ENCODE measurements around the gene PKD1. TPM values are rescaled to one million over a fixed set of nuclear protein-coding genes. Genes with fewer than 3 reads are reported as not detected.
"Not testable (repeated sequence)": the region's sequence is repeated elsewhere in the genome, so short reads cannot be mapped to it uniquely, and the experiment has no call there.

PKD1 gene
- total and polyA plus RNA-seq, 2 donors (not counting 1 experiment from before 2014, with no cell fraction given), result 100 to 116 TPM

DNA sequence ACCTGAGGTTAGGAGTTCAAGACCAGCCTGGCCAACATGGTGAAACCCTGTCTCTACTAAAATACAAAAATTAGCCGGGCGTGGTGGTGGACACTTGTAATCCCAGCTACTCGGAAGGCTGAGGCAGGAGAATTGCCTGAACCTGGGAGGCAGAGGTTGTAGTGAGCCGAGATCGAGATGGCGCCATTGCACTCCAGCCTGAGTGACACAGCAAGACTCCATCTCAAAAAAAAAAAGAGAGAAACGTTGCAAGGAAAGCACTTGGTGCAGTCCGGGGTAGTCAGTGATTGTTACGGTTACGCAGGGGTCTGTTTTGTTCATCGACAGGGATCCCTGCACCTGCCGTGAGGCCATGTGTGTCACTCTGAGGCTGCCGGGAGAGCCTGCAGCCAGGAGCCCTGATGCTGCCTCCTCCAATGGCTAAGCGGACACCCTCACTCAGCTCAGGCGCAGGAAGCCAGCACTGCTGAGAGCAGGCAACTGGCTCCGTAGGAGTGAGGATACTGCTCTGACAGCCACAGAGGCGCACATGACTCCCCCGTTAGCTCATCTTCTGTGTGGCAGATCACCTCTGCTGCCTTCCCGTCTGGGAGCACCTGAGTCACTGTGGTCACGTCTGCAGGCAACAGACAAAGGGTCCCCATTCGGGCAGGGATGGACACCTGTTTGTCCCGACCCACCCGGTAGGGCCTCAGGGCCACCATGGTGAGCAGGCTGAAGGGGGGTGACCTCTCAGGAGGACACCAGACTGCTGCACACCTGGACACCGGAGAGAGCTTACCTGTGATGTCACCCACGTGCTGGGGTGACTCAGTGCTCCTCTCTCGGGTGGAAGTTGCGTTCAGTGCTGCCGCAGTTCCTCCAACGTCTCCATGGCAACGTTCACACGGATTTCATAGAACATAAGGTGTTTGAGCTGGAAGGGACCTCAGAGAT lies 7.5 kb upstream of the PKD1 start:
- DNase-seq, result peak; percentile 22
- Histone ChIP-seq H2AFZ (ENCODE audit: insufficient read depth, low read depth, low read length, poor library complexity, severe bottlenecking) (no peak overlapping the region), H3K9me3 (ENCODE audit: control extremely low read depth in 1 of 3, control insufficient read depth in 2 of 3, insufficient read depth in 1 of 3, low read length in 2 of 3) (no peaks in the 10 kb centered on the region), H3K9ac (ENCODE audit: low read length) (no peak overlapping the region), H3K79me2 (ENCODE audit: control insufficient read depth, insufficient read depth, low read length) (no peaks in the 10 kb centered on the region), H3K4me1 (ENCODE audit: control insufficient read depth in 2 of 2, insufficient read depth in 2 of 2, low read length in 2 of 2) (peaks cover 5 to 11% of the 10 kb centered on the region in 2 donors), H3K27me3 (replicated peaks in 1 of 4; ENCODE audit: control extremely low read depth in 1 of 4, control insufficient read depth in 3 of 4, insufficient read depth in 4 of 4, low read length in 3 of 4) (no peaks in the 10 kb centered on the region), H4K20me1 (ENCODE audit: control insufficient read depth, insufficient read depth, low read length, poor library complexity, severe bottlenecking) (no peaks in the 10 kb centered on the region), H3K27ac (ENCODE audit: low read length in 2 of 2) (no peak overlapping the region), H3K36me3 (replicated peaks in 1 of 2; ENCODE audit: control extremely low read depth in 1 of 2, control insufficient read depth in 1 of 2, extremely low read depth in 1 of 2, insufficient read depth in 2 of 2, low read length in 1 of 2) (no peaks in the 10 kb centered on the region), H3K4me3 (ENCODE audit: control extremely low read depth in 1 of 5, extremely low read depth in 1 of 5, insufficient read depth in 1 of 5, low read depth in 2 of 5, low read length in 4 of 5) (no peak overlapping the region), H3K4me2 (replicated peaks; ENCODE audit: low read depth, low read length, poor library complexity, severe bottlenecking) (no peak overlapping the region)
- TF ChIP-seq, protein P1, sequence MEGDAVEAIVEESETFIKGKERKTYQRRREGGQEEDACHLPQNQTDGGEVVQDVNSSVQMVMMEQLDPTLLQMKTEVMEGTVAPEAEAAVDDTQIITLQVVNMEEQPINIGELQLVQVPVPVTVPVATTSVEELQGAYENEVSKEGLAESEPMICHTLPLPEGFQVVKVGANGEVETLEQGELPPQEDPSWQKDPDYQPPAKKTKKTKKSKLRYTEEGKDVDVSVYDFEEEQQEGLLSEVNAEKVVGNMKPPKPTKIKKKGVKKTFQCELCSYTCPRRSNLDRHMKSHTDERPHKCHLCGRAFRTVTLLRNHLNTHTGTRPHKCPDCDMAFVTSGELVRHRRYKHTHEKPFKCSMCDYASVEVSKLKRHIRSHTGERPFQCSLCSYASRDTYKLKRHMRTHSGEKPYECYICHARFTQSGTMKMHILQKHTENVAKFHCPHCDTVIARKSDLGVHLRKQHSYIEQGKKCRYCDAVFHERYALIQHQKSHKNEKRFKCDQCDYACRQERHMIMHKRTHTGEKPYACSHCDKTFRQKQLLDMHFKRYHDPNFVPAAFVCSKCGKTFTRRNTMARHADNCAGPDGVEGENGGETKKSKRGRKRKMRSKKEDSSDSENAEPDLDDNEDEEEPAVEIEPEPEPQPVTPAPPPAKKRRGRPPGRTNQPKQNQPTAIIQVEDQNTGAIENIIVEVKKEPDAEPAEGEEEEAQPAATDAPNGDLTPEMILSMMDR (IDR thresholded peaks at IDR 0.05), result no peak
- TF ChIP-seq EZH2 (IDR thresholded peaks at IDR 0.05; ENCODE audit: borderline replicate concordance, insufficient read depth, low read depth, low read length, poor library complexity, severe bottlenecking), result no peak
- H3K4me1 Mint-ChIP-seq, result peaks cover 7% of the 10 kb centered on the region
- no peaks in the 10 kb centered on the region for H3K9me3 Mint-ChIP-seq (ENCODE audit: insufficient read depth)
- WGBS (ENCODE audit: insufficient coverage), result 84% methylated on average over 31 of the region's 31 CpGs
- POLR2A ChIA-PET, result no interaction called here
- CTCF ChIA-PET, result interaction anchor here (1.1 kb wide), 1 partner anchor 139 kb away, joined by 3 read pairs; no protein-coding TSS in a partner anchor
- intact Hi-C loops (cut with micrococcal nuclease), result loop anchor here (10.0 kb wide), 1 partner anchor 278 kb away; no protein-coding TSS in a partner anchor
- ATAC-seq (ENCODE audit: low read depth), result no peak
- no peak overlapping the region for H3K27ac Mint-ChIP-seq
- no peak overlapping the region for H3K4me3 Mint-ChIP-seq
- H3K27me3 Mint-ChIP-seq, result no peaks in the 10 kb centered on the region

DNA sequence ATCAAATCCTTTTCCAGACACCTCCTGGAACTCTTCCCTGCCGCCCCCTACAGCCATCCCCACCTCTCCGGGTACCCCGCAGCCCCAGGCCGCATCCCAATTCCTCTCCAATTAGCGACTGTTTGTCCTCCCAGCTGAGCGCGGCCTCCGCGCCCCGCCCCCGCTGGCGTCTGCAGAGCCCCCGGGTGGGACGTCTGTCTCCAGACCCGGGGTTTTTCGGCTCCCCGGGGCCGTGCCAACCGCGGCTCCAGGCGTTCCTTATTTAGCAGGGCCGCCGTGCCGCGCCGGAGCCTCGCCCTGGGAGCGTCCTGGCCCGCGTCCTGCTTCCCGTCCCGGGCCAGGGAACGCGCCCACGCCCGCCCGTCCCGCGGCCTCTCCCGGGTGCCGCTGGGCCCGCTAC lies 627 bp downstream of the PKD1 start:
- CTCF ChIA-PET; H3K36me3 ChIP-seq (replicated peaks in 1 of 2; ENCODE audit: control extremely low read depth in 1 of 2, control insufficient read depth in 1 of 2, extremely low read depth in 1 of 2, insufficient read depth in 2 of 2, low read length in 1 of 2); H3K9me3 Mint-ChIP-seq (ENCODE audit: insufficient read depth); H3K4me1 ChIP-seq (ENCODE audit: control insufficient read depth in 2 of 2, insufficient read depth in 2 of 2, low read length in 2 of 2); H3K27ac Mint-ChIP-seq; H3K27ac ChIP-seq (ENCODE audit: low read length in 2 of 2); H3K79me2 ChIP-seq (ENCODE audit: control insufficient read depth, insufficient read depth, low read length); POLR2A ChIA-PET; intact Hi-C loops (cut with micrococcal nuclease); H3K27me3 ChIP-seq (replicated peaks in 1 of 4; ENCODE audit: control extremely low read depth in 1 of 4, control insufficient read depth in 3 of 4, insufficient read depth in 4 of 4, low read length in 3 of 4); ATAC-seq (ENCODE audit: low read depth); H2AFZ ChIP-seq (ENCODE audit: insufficient read depth, low read depth, low read length, poor library complexity, severe bottlenecking); H3K9me3 ChIP-seq (ENCODE audit: control extremely low read depth in 1 of 3, control insufficient read depth in 2 of 3, insufficient read depth in 1 of 3, low read length in 2 of 3); H3K4me2 ChIP-seq (replicated peaks; ENCODE audit: low read depth, low read length, poor library complexity, severe bottlenecking); H4K20me1 ChIP-seq (ENCODE audit: control insufficient read depth, insufficient read depth, low read length, poor library complexity, severe bottlenecking); H3K4me1 Mint-ChIP-seq; H3K27me3 Mint-ChIP-seq: not testable (repeated sequence)
- peak; percentile 37 for DNase-seq
- peak overlapping the region in 3 of 5 experiments; percentile 19 to 48 (median 38) for H3K4me3 ChIP-seq (ENCODE audit: control extremely low read depth in 1 of 5, extremely low read depth in 1 of 5, insufficient read depth in 1 of 5, low read depth in 2 of 5, low read length in 4 of 5)
- 0% methylated on average over 16 of the region's 42 CpGs for WGBS (ENCODE audit: insufficient coverage)
- peak overlapping the region; percentile 77 for H3K4me3 Mint-ChIP-seq
- H3K9ac ChIP-seq (ENCODE audit: low read length), result peak overlapping the region; percentile 45

DNA sequence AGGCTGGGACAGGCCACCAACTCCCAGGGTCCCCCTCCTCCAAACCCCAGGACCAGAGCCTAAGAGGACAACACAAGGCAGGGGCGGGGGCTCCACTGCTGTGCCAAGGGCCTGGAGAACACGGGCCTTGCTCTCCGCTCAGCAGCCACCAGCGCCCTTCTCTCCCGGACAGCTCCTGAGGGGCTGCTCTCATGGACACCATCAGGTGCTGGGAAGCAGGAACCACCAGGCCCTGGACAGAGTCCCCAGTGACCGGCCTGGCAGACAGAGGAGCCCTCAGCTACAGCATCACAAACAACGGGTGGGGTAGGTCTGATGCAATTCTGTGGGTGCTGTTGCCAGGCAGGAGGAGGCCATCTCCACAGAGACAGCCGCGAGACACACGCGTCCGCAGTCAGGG lies 1.9 kb downstream of the PKD1 start:
- WGBS (ENCODE audit: insufficient coverage), result 93% methylated on average over 4 of the region's 12 CpGs
- H3K9ac ChIP-seq (ENCODE audit: low read length); H3K4me2 ChIP-seq (replicated peaks; ENCODE audit: low read depth, low read length, poor library complexity, severe bottlenecking); H3K9me3 Mint-ChIP-seq (ENCODE audit: insufficient read depth); H3K36me3 ChIP-seq (replicated peaks in 1 of 2; ENCODE audit: control extremely low read depth in 1 of 2, control insufficient read depth in 1 of 2, extremely low read depth in 1 of 2, insufficient read depth in 2 of 2, low read length in 1 of 2); H4K20me1 ChIP-seq (ENCODE audit: control insufficient read depth, insufficient read depth, low read length, poor library complexity, severe bottlenecking); H3K27me3 Mint-ChIP-seq; H3K27me3 ChIP-seq (replicated peaks in 1 of 4; ENCODE audit: control extremely low read depth in 1 of 4, control insufficient read depth in 3 of 4, insufficient read depth in 4 of 4, low read length in 3 of 4); H3K9me3 ChIP-seq (ENCODE audit: control extremely low read depth in 1 of 3, control insufficient read depth in 2 of 3, insufficient read depth in 1 of 3, low read length in 2 of 3); ATAC-seq (ENCODE audit: low read depth); DNase-seq; H2AFZ ChIP-seq (ENCODE audit: insufficient read depth, low read depth, low read length, poor library complexity, severe bottlenecking); intact Hi-C loops (cut with micrococcal nuclease); H3K27ac ChIP-seq (ENCODE audit: low read length in 2 of 2); H3K79me2 ChIP-seq (ENCODE audit: control insufficient read depth, insufficient read depth, low read length); H3K4me3 Mint-ChIP-seq; H3K4me1 Mint-ChIP-seq; CTCF ChIA-PET; H3K27ac Mint-ChIP-seq; H3K4me3 ChIP-seq (ENCODE audit: control extremely low read depth in 1 of 5, extremely low read depth in 1 of 5, insufficient read depth in 1 of 5, low read depth in 2 of 5, low read length in 4 of 5); POLR2A ChIA-PET: not testable (repeated sequence)
- H3K4me1 ChIP-seq (ENCODE audit: control insufficient read depth in 2 of 2, insufficient read depth in 2 of 2, low read length in 2 of 2), result peaks cover 5 to 13% of the 10 kb centered on the region in 2 donors

Measured in B cell (primary cell).